Fibroblast of lung (primary cell): Measurements from ENCODE around the gene IL2RG.

Experiments used
- EZH2 ChIP-seq: IDR thresholded peaks from 2 replicates; pipeline ENCODE4 v1.5.1; 2012; ENCODE audit warnings: low read length, control low read depth, mild to moderate bottlenecking; ENCODE audit errors: missing control alignments
- TF ChIP-seq, protein P1 (sequence below), 2 donors: IDR thresholded peaks in 1 of 2; conservative IDR thresholded peaks in 1 of 2; 1 replicate in 1 of 2; 2 replicates in 1 of 2; pipeline ENCODE4 v1.5.1; 2011 to 2012; ENCODE audit warnings: low read length in 2 of 2, control low read depth in 1 of 2, inconsistent platforms in 1 of 2, low read depth in 1 of 2, mild to moderate bottlenecking in 1 of 2

DNA sequence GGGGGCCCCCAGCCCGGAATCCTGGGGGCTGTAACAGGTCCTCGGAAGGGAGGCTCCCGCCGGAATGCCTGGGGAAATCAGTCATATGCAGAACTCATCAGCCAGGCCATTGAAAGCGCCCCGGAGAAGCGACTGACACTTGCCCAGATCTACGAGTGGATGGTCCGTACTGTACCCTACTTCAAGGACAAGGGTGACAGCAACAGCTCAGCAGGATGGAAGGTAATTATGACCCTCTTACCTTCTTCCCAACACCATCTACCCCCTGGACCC lies 14.7 kb downstream of the IL2RG start:
- TF ChIP-seq, protein P1, sequence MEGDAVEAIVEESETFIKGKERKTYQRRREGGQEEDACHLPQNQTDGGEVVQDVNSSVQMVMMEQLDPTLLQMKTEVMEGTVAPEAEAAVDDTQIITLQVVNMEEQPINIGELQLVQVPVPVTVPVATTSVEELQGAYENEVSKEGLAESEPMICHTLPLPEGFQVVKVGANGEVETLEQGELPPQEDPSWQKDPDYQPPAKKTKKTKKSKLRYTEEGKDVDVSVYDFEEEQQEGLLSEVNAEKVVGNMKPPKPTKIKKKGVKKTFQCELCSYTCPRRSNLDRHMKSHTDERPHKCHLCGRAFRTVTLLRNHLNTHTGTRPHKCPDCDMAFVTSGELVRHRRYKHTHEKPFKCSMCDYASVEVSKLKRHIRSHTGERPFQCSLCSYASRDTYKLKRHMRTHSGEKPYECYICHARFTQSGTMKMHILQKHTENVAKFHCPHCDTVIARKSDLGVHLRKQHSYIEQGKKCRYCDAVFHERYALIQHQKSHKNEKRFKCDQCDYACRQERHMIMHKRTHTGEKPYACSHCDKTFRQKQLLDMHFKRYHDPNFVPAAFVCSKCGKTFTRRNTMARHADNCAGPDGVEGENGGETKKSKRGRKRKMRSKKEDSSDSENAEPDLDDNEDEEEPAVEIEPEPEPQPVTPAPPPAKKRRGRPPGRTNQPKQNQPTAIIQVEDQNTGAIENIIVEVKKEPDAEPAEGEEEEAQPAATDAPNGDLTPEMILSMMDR (conservative IDR thresholded peaks at IDR 0.05 in 1 of 2, IDR thresholded peaks at IDR 0.05 in 1 of 2; ENCODE audit: low read depth in 1 of 2, low read length in 2 of 2), result no peak
- no peak for TF ChIP-seq EZH2
